SU-DHL-6 (cell line): Measurements from ENCODE around the gene KRT4.

Experiments
- H2AFZ ChIP-seq: fragments of 200-600 bp; sonication (generic); 2 replicates; pipeline ENCODE4 v1.6.1; 2014; ENCODE audit warnings: low read depth, mild to moderate bottlenecking, moderate library complexity, mixed read lengths, antibody characterized with exemption, low read length; ENCODE audit not compliant: severe bottlenecking
- H3F3A ChIP-seq: fragments of 200-600 bp; shearing (Covaris generic); 2 replicates; pipeline ENCODE4 v1.6.0; 2016; ENCODE audit warnings: antibody characterized with exemption, mild to moderate bottlenecking; ENCODE audit not compliant: insufficient read depth
- H3K27ac ChIP-seq: fragments of 200-600 bp; sonication (generic); 2 replicates; pipeline ENCODE4 v1.5.1; 2016; ENCODE audit warnings: low read depth, mild to moderate bottlenecking, low read length, moderate library complexity, mixed read lengths
- H3K27me3 ChIP-seq: fragments of 200-600 bp; sonication (generic), shearing (Covaris generic); 2 replicates; pipeline ENCODE4 v1.6.0; 2014; ENCODE audit warnings: mild to moderate bottlenecking, low read length
- H3K36me3 ChIP-seq: fragments of 200-600 bp; sonication (generic); 2 replicates; pipeline ENCODE4 v1.6.1; 2014; ENCODE audit warnings: mild to moderate bottlenecking, low read length, mixed read lengths
- H3K4me2 ChIP-seq: fragments of 300-600, 200-600 bp; shearing (Covaris generic), sonication (generic); 2 replicates; pipeline ENCODE4 v1.6.0; 2014; ENCODE audit warnings: low read length, low read depth, mild to moderate bottlenecking; ENCODE audit not compliant: poor library complexity, severe bottlenecking
- H3K4me3 ChIP-seq: fragments of 200-600 bp; sonication (generic); 2 replicates; pipeline ENCODE4 v1.5.1; 2014; ENCODE audit warnings: antibody characterized with exemption, low read length, mild to moderate bottlenecking, mixed read lengths; ENCODE audit not compliant: insufficient read depth, poor library complexity, severe bottlenecking
- H3K79me2 ChIP-seq: fragments of 200-600 bp; sonication (generic); 2 replicates; pipeline ENCODE4 v1.6.1; 2014; ENCODE audit warnings: mild to moderate bottlenecking, low read length, moderate library complexity; ENCODE audit not compliant: insufficient read depth
- H3K9ac ChIP-seq: fragments of 200-600 bp; sonication (generic); 2 replicates; pipeline ENCODE4 v1.7.0; 2014; ENCODE audit warnings: mild to moderate bottlenecking, low read length
- H3K9me2 ChIP-seq: fragments of 200-600 bp; sonication (generic); replicated peaks from 2 replicates; pipeline ENCODE4 v1.6.1; 2014; ENCODE audit warnings: low read length; ENCODE audit not compliant: insufficient read depth
- H3K9me3 ChIP-seq: fragments of 200-600 bp; sonication (generic); 2 replicates; pipeline ENCODE4 v1.6.1; 2014; ENCODE audit warnings: low read length, mixed read lengths; ENCODE audit not compliant: insufficient read depth
- H4K20me1 ChIP-seq: fragments of 200-600 bp; sonication (generic); 2 replicates; pipeline ENCODE4 v1.6.1; 2014; ENCODE audit warnings: low read depth, mild to moderate bottlenecking, antibody characterized with exemption, low read length, moderate library complexity, mixed read lengths
- EZH2phosphoT487 ChIP-seq: fragments of 200-600 bp; sonication (generic), shearing (Covaris generic); conservative IDR thresholded peaks from 2 replicates; pipeline ENCODE4 v1.6.1; 2018; ENCODE audit warnings: mild to moderate bottlenecking, antibody characterized with exemption, low read length, moderate library complexity, mixed read lengths
- TF ChIP-seq, protein P1 (sequence below): fragments of 200-600 bp; sonication (generic); IDR thresholded peaks from one replicate; pipeline ENCODE4 v1.5.1; 2017; ENCODE audit warnings: antibody characterized with exemption, mild to moderate bottlenecking, low read length, moderate library complexity; ENCODE audit not compliant: insufficient read depth, poor library complexity, severe bottlenecking

Gene KRT4

DNA sequence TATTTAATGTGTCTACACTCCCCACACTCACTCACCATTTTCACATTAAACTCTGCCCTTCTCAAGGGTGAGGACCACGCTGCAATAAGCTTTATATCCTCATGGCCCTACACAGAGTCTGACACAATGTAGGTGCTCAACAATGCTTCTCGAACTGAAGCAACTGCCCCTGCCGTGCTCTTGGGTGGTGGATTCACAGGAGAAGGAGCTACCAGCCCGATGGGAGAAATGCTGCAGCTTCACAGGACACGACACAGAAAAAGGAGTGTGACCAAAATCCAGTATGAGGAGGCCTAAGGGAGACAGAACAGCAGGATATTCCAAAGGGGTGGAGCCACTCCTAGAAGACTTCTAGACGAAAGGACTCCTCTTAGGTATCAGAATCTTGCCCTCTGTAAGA lies 11.5 kb downstream of the KRT4 start:
- no peak overlapping the region for H3K4me3 ChIP-seq
- H3K27me3 ChIP-seq = peaks cover 3% of the 10 kb centered on the region; the same call in 1 of the 2 replicates
- TF ChIP-seq EZH2phosphoT487 = no peak
- TF ChIP-seq, protein P1, sequence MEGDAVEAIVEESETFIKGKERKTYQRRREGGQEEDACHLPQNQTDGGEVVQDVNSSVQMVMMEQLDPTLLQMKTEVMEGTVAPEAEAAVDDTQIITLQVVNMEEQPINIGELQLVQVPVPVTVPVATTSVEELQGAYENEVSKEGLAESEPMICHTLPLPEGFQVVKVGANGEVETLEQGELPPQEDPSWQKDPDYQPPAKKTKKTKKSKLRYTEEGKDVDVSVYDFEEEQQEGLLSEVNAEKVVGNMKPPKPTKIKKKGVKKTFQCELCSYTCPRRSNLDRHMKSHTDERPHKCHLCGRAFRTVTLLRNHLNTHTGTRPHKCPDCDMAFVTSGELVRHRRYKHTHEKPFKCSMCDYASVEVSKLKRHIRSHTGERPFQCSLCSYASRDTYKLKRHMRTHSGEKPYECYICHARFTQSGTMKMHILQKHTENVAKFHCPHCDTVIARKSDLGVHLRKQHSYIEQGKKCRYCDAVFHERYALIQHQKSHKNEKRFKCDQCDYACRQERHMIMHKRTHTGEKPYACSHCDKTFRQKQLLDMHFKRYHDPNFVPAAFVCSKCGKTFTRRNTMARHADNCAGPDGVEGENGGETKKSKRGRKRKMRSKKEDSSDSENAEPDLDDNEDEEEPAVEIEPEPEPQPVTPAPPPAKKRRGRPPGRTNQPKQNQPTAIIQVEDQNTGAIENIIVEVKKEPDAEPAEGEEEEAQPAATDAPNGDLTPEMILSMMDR = no peak
- no peaks in the 10 kb centered on the region for H3F3A ChIP-seq
- no peak overlapping the region for H3K27ac ChIP-seq
- H3K4me2 ChIP-seq = no peak overlapping the region
- H3K79me2 ChIP-seq = no peaks in the 10 kb centered on the region
- H2AFZ ChIP-seq = no peak overlapping the region
- H3K36me3 ChIP-seq = no peaks in the 10 kb centered on the region
- H4K20me1 ChIP-seq = no peaks in the 10 kb centered on the region
- no peaks in the 10 kb centered on the region for H3K9me3 ChIP-seq
- no peaks in the 10 kb centered on the region for H3K9me2 ChIP-seq
- H3K9ac ChIP-seq = no peak overlapping the region

- Histone ChIP-seq H3K79me2 (no peaks in the 10 kb centered on the region), H3F3A (no peaks in the 10 kb centered on the region), H3K9me3 (no peaks in the 10 kb centered on the region), H2AFZ (no peak overlapping the region), H3K36me3 (no peaks in the 10 kb centered on the region), H3K27ac (no peak overlapping the region), H4K20me1 (no peaks in the 10 kb centered on the region), H3K9me2 (no peaks in the 10 kb centered on the region), H3K4me3 (no peak overlapping the region), H3K9ac (no peak overlapping the region), H3K4me2 (no peak overlapping the region), H3K27me3 (peaks cover 3% of the 10 kb centered on the region; the same call in 1 of the 2 replicates)
- TF ChIP-seq EZH2phosphoT487 = no peak
- TF ChIP-seq, protein P1 = no peak
Observed at GRCh38 chr12:52801773-52802172, 12.1 kb downstream of the KRT4 start.

- Histone ChIP-seq H3K79me2 (no peaks in the 10 kb centered on the region), H2AFZ (no peak overlapping the region), H3K27me3 (peaks cover 3% of the 10 kb centered on the region; the same call in 1 of the 2 replicates)
Observed at GRCh38 chr12:52800259-52800917, 13.5 kb downstream of the KRT4 start.

More at GRCh38 chr12:52800259-52800917, 13.5 kb downstream of the KRT4 start:
- H3K36me3 ChIP-seq = no peaks in the 10 kb centered on the region
- H3K4me2 ChIP-seq = no peak overlapping the region
- H3K9me3 ChIP-seq = no peaks in the 10 kb centered on the region
- H3K4me3 ChIP-seq = no peak overlapping the region
- TF ChIP-seq, protein P1 = no peak
- no peak for TF ChIP-seq EZH2phosphoT487
- H4K20me1 ChIP-seq = no peaks in the 10 kb centered on the region
- no peaks in the 10 kb centered on the region for H3K9me2 ChIP-seq
- H3K27ac ChIP-seq = no peak overlapping the region
- H3F3A ChIP-seq = no peaks in the 10 kb centered on the region
- H3K9ac ChIP-seq = no peak overlapping the region
